HG02759 (cell line): ENCODE results near the gene ZFAND4.
"Not testable (repeated sequence)": the region's sequence is repeated elsewhere in the genome, so short reads cannot be mapped to it uniquely, and the experiment has no call there.

Experiments
- ATAC-seq: cut with Tn5 transposase; IDR thresholded peaks from one replicate; pipeline ENCODE4 v1.9.1; 2021; ENCODE audit warnings: mild to moderate bottlenecking, moderate library complexity; ENCODE audit not compliant: unreplicated experiment

The ZFAND4 gene

DNA sequence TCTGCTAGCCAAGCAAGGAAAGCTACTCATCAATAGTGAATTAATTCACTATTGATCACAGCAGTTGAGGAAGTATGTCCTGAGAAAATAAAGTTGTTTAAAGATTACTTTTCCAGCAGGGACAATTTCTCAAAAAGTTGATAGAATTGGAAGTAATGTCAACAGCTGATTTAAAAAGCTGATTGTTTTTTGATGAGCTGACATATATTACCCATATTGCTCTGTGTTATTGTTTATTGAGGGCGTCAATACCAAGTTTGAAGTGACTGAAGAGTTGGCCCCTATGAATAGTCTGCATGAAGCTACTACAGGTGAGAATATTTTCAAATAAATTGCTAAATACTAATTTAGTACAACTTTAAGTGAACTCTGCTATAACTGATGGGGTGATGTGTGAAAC is 28.0 kb downstream of the ZFAND4 start:
- ATAC-seq, result no peak

DNA sequence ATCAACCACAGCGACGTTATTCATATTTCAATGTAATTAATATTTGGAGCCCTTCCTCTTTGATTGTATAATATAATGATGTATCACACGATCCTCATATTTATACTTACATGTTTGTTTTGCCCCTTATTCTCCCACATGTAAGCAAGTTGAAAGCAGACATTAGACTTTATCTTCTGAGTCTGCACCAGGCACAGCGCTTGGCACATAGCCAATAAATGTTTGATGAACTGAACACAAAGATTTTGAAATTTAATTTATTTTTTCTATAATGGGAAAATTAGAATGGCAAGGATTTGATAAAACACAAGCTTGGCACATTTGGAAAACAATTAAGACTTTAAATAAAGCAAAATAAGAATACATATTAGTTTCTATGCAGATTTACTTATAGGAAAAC is 31.6 kb downstream of the ZFAND4 start:
- no peak for ATAC-seq

DNA sequence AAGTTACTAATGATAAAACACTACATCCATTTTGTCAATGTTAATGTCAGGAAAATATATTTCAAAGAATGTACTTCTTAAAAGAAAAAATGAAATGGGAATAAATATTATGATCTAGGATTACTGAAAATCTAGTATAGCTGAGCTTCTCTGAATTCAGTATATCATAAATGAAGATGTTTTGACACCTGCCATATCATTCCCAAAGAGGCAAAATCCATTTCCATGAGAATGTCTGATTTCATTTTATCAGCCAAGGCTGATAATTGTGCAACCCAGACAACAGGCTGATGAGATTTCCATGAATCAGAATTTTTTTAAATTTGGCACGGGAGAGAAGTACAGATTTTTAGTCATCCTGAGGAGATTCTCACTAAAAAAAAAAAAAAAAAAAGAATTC is 32.5 kb downstream of the ZFAND4 start:
- no peak for ATAC-seq

DNA sequence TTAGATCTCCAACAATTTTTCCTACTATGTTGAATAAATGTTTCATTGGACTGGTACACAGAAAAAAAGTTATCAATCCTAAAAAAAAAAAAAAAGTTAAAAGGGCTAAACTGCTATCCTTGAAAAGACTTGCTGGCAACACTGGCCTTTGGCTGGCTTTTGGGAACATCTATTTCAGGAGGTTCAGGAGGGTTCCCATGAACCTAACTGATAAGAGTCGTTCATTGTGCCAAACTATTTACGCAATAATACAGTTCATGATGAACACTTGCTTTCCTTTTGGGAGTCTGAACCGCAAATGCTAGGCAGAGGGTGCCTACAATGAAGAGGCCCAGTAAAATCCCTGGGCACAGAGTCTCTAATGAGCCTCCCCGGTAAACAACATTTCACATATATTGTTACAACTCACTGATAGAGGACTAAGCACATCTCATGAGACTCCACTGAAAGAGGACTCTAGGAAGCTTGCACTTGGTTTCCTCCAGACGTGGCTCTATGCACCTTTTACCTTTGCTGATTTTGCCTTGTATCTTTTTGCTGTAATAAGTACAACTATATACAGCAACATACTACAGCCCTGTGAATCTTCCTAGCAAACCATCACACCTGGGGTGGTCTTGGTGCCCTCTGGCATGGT is 45.0 kb downstream of the ZFAND4 start:
- ATAC-seq, result no peak

DNA sequence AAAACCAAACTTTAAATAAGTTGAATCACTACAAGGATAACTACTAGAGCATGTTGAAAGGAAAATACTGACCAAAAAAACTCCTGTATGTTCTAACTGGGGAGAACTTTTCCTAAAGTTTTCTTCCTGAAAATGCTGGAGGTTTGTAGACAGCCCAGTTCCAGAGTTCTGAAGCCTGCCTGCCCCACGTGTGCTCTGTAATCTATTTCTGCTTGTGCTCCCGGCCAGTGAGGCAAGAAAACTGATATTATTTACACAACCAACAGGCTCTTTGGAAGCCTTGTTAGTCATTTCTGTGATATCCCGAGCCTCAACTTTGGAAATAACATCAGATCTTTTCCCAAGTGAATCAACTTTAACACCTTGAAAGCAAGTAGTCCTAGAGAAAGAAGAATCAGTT is 46.7 kb downstream of the ZFAND4 start:
- ATAC-seq, result no peak

DNA sequence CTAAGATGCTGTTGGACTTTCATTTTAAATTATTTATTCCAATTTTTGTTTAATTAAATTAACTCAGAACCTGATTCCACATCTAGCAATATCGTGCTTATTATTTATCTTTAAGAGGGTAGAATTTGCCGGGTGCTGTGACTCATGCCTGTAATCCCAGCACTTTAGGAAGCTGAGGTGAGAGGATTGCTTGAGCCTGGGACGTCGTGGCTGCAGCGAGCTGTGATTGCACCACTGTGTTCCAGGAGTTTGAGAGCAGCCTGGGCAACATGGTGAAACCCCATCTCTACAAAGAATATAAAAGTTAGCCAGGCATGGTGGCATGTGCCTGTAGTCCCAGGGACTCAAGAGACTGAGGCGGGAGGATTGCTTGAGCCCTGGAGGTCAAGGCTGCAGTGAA is 47.8 kb downstream of the ZFAND4 start:
- no peak for ATAC-seq

DNA sequence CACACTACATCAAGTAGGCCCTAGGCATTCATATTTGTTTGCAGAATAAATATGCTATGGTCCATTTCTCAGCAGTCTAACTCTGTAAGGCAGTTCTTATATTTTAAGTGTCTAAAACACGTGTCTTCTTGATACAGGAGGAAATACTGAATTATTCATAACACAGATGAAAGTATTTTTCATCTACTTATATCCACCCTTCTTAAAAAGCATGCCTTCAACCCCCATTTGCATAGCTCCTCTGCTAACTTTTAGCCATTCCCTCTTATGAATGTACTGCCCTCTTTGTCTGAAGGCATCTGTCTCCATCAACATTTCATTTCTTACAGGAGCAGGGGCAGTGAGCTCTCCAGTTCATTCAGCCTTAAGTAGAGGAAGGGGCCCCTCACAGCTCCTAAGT is 57.7 kb downstream of the ZFAND4 start:
- no peak for ATAC-seq

DNA sequence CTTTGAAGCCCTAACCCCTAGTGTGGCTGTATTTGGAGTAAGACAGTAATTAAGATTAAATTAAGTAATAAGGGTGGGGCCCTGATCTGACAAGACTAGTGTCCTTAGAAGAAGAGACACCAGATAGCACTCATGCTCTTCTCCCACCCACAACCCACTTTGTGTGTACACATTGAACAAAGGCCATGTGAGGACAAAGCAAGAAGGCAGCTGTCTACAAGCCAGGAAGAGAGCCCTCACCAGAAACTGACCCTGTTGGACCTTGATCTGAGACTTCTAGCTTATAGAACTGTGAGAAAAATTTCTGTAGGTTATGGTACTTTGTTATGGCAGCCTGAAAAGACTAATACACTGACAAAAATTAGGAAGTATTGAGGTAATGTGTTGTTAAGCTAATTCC is 59.8 kb downstream of the ZFAND4 start:
- no peak for ATAC-seq

DNA sequence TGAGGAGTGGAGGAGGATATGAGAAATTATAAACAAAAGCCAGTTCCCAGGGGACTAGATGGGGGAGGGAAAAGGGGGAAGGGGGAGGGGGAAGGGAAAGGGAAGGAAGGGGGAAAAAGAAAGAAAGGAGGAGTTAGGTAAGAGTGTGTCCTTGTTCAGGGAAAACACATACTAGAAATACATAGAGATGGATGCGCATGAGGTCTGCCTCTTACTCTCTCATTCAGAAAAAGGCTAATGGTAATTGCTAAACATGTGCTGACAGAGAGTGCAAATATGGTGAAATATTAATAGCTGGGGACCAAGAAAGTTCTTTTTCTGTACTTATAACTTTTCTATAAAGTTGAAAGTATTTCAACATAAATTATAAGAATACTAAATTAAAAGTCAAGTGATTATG is 64.5 kb downstream of the ZFAND4 start:
- ATAC-seq, result no peak

DNA sequence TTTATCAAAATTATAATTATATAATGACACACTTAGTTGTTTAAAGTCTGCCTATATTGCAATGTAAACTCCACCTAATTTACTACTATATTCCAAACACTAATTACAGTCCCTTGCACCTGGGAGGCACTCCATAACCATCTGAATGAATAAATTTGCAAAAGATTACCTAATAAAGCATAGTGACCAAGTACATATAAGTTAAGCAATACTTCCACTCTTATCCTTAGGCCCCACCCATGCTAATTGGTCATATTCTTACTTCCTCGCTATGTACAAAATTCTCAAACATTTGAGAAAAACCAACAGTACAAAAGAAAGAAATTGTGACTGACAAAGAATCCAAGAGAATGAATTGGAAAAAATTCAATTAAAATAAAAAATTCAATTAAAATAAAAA is 65.3 kb downstream of the ZFAND4 start:
- no peak for ATAC-seq

DNA sequence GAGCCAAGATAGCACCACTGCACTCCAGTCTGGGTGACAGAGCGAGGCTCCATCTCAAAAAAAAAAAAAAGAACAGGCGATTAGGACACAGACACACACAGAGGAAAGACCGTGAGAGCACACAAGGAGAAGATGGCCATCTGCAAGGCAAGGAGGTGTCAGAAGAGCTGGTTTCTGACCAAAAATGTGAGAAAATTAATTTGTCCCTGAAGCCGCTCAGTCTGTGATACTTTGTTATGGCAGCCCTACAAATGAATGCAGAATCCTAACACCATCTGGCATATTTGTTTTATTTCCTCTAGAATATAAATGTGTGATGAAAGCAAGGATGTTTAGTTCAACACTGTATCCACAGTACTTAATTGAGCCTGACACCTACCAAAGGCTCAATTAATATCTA is 69.7 kb downstream of the ZFAND4 start:
- ATAC-seq, result no peak

DNA sequence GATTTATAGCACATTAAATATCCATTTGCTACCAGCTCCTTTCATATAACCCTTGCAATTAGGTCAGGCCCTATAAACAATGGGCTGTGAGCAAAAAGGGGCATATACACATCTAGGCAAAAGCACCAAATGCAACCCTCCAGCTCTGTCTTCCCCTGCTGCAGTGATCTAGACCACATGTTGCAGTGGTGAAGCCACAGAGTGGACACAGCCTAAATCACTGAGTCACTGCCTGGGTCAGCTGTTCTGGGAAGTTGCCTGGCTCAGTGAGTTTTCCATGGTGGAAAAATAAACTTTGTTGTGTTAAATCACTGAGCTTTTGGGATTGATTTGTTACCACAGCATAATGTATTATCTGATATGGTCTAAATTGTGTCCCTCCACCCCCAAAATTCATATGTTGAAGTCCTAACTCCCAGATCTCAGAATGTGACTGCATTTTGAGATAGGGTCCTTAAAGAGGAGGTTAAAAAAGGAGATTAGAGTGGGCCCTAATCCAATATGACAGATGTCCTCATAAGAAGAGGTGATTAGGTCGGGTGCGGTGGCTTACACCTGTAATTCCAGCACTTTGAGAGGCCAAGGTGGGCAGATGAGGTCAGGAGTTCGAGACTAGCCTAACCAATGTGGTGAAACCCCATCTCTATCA is 70.4 kb downstream of the ZFAND4 start:
- no peak for ATAC-seq

DNA sequence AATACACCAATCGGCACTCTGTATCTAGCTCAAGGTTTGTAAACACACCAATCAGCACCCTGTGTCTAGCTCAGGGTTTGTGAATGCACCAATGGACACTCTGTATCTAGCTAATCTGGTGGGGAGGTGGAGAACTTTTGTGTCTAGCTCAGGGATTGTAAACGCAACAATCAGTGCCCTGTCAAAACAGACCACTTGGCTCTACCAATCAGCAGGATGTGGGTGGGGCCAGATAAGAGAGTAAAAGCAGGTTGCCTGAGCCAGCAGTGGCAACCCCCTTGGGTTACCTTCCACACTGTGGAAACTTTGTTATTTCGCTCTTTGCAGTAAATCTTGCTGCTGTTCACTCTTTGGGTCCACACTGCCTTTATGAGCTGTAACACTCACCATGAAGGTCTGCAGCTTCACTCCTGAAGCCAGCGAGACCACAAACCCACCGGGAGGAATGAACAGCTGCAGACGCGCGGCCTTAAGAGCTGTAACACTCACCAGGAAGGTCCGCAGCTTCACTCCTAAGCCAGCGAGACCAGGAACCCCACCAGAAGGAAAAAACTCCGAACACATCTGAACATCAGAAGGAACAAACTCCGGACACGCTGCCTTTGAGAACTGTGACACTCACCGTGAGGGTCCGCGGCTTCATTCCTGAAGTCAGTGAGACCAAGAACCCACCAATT is 71.2 kb downstream of the ZFAND4 start:
- ATAC-seq, result not testable (repeated sequence)

DNA sequence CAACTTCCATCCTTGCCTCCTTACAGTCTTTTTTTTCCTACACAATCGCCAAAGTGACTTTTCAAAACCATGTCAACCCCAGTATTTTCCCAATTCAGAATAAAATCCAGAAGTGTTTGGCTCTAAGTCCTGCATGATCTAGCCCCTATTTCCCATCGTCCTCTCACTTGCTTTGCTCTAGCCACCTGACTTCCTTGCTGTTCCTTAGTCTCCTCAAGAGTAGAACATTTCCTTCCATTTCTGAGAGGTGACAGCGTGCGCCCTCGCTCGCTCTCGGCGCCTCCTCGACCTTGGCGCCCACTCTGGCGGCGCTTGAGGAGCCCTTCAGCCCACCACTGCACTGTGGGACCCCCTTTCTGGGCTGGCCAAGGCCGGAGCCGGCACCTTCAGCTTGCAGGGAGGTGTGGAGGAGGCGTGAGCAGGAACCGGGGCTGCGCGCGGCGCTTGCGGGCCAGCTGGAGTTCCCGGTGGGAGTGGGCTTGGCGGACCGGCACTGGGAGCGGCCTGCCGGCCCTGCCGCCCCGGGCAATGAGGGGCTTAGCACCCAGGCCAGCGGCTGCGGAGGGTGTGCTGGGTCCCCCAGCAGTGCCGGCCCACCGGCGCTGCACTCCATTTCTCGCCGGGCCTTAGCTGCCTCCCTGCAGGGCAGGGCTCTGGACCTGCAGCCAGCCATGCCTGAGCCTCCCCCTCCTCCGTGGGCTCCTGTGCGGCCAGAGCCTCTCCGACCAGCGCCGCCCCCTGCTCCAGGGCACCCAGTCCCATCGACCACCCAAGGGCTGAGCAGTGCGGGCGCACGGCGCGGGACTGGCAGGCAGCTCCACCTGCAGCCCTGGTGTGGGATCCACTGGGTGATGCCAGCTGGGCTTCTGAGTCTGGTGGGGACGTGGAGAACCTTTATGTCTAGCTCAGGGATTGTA is 72.0 kb downstream of the ZFAND4 start:
- not testable (repeated sequence) for ATAC-seq

DNA sequence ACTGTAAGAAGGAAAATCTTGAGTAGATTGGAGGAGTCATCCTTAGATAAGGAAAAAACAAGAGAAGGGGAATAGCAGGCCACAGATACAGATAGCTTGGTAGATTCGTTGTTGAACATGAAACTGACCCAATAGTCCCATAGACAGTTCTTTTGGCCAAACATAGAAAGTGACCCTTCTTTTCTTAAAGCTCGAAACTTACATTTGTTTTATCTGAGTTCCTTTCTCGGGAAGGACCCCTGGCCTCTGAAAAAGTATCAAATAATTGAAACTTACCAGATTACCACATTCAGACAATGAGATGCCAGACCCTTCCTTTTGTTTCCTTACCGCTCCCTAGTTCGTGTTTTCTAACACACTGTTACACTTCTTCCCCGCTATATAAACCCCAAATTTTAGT is 72.9 kb downstream of the ZFAND4 start:
- no peak for ATAC-seq

DNA sequence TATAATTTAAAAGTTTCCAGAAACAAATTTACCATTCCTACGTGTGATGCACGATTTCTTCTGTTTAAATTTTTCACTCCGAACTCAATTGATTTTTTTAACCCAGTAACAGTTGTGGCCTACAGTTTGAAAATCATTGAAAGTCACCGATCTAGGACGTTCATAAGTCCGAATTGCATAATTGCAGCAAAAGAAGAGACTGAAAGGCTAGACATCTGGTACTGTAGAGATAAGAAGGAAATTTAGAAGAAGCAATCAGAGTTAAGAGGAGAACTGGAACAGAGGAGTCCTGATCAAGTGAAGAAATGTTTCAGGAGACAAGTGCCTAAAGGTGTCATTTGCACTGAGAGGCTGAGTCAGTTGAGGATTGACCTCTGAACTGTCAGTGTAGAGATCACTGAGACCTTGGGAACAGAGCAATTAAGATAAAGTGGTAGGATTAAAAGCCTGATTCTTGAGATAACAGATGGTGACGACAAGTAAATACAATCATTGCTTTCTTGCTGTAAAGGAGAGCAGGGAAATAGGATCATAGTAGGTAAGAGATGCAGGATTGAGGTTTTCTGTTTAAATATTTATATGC is 73.5 kb downstream of the ZFAND4 start:
- ATAC-seq, result no peak

DNA sequence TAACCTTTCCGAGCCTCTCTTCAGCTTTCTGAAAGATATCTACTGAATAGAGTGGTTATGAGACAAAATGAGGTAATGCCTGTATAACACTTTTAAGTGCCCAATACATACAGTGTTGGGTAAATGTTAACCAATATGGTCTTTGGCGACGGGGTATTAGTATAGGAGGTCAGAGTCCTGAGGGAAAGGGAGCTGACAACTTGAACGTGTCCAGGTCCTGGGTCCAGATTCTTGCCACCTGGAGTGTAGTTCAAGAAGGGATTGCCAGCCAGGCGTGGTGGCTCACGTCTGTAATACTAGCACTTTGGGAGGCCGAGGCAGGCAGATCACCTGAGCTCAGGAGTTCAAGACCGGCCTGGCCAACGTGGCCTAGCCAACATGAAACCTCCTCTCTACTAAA is 76.0 kb downstream of the ZFAND4 start:
- ATAC-seq, result no peak

DNA sequence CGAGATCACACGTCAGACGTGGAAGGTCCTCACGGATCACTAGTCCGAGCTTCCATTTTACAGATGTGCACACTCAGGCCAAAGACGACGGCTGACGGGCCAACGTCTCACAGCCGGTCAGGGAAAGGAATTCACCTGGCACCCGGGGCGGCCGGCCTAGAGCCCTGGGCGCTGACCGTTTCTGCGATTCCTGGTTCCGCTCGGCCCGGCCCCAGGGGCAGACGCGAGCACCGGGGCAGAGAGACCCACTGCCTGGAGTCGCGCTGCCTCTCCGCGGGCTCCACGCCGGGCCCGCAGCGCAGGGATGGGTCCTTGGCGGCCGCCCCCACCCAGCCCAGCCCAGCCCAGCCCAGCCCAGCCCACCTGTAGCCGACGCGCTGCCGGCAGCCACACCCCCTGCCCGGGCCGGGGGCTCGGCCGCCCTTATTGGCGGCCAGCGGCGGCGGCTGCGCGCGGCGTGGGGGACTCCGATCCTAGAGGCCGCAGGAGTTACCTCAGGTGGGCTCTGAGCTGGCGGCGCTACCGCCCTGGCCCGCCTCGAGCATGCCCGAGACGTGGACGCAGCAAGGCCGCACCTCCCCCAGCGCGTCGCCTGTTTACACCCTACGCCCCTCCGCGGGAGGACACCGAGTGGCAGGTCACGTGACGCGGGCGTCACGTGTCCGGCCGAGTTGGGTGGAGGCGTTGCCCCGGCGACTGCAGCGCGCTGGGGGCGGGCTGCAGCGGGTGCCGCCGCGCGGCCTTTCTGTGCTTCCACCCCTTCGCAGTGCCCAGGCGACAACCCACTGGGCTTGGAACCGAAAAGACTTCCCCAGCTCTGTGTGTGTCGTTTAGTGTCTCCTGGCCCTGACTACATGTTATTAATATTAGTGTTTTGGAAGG is 78.1 kb downstream of the ZFAND4 start:
- ATAC-seq, result peak; percentile 98

DNA sequence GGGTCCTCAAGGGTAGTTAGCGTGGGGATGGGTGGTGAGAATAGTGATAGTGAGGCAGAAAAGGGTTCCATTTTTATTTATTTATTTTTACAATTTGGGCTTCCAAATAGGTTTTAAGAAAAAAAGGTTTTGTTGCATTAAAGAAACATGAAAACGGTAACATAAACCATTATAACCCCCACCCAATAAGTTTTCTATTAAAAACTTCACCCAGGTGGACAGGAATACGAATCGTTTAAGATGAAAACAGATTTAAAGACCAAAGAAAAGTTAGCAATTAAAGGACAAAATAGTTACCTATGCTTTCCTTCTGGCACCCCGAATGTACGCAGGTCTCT is 78.7 kb downstream of the ZFAND4 start:
- no peak for ATAC-seq

DNA sequence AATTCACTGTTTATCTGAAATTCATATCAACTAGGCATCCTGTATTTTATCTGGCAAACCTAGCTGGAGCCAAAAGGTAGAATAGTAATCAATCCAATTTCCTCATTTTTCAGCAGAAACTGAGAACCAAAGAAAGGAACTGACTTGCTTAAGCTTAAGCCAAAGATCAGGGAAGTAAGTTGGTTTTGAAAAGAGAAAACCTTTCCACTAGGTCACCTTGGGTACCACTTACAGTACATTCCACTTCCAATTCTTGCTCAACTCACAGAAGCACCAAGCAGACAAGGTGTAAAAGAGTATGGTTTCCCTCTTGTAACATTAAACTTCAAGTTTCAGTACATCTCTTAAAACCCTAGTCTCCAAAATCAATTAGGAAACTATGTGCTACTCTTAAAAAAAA is 79.6 kb downstream of the ZFAND4 start:
- no peak for ATAC-seq
